Smooth muscle cell (in vitro differentiated cells): ENCODE data around the gene MET. TPM values are rescaled to one million over a fixed set of nuclear protein-coding genes. Genes with fewer than 3 reads are reported as not detected.
A peak's percentile ranks its signal among the peaks of the same experiment; 100 is the strongest.

Experiments
- DNase-seq: peaks from one replicate; lab custom pipeline; 2025; ENCODE audit not compliant: unreplicated experiment; lab: John Stamatoyannopoulos, UW
- H2AFZ ChIP-seq: fragments of 200-600 bp; sonication (generic); 2 replicates; pipeline ENCODE4 v1.6.0; 2016; ENCODE audit warnings: antibody characterized with exemption, low read depth, mild to moderate bottlenecking
- H3F3A ChIP-seq: fragments of 200-600 bp; sonication (generic); 2 replicates; pipeline ENCODE4 v1.6.0; 2017; ENCODE audit warnings: antibody characterized with exemption, low read depth
- H3K27ac ChIP-seq: fragments of 200-600 bp; sonication (generic); 2 replicates; pipeline ENCODE4 v1.5.1; 2016; ENCODE audit warnings: low read depth, mild to moderate bottlenecking
- H3K27me3 ChIP-seq: fragments of 200-600 bp; sonication (generic); 2 replicates; pipeline ENCODE4 v1.6.1; 2016; ENCODE audit warnings: low read depth, mild to moderate bottlenecking
- H3K36me3 ChIP-seq: fragments of 200-600 bp; sonication (generic); 2 replicates; pipeline ENCODE4 v1.5.1; 2016; ENCODE audit warnings: low read depth
- H3K4me1 ChIP-seq: fragments of 200-600 bp; sonication (generic); 2 replicates; pipeline ENCODE4 v1.5.1; 2016; ENCODE audit warnings: low read depth
- H3K4me2 ChIP-seq: fragments of 200-600 bp; sonication (generic); 2 replicates; pipeline ENCODE4 v1.6.0; 2016; ENCODE audit warnings: mild to moderate bottlenecking
- H3K4me3 ChIP-seq: fragments of 200-600 bp; sonication (generic); 2 replicates; pipeline ENCODE4 v1.5.1; 2016; ENCODE audit warnings: mild to moderate bottlenecking
- H3K79me2 ChIP-seq: fragments of 200-600 bp; sonication (generic); 2 replicates; pipeline ENCODE4 v1.6.0; 2016; ENCODE audit warnings: low read depth, mild to moderate bottlenecking
- H3K9ac ChIP-seq: fragments of 200-600 bp; sonication (generic); 2 replicates; pipeline ENCODE4 v1.6.0; 2016; ENCODE audit warnings: low read depth
- H3K9me3 ChIP-seq: fragments of 200-600 bp; sonication (generic); replicated peaks from 2 replicates; pipeline ENCODE4 v1.5.1; 2016; ENCODE audit warnings: low read depth
- H4K20me1 ChIP-seq: fragments of 200-600 bp; sonication (generic); 2 replicates; pipeline ENCODE4 v1.6.0; 2016; ENCODE audit warnings: low read depth
- WGBS: methylation state at CpG from one replicate; pipeline ENCODE4 v1.1.7; 2016; ENCODE audit warnings: low lambda C conversion rate; 5-methylcytosine and 5-hydroxymethylcytosine counted together
- polyA plus RNA-seq: library from polyadenylated mRNA; unstranded; fragments of >200 nt; fragmentation: Nextera tagmentation; extraction: Ambion mirVana; gene quantifications from 2 replicates; pipeline ENCODE4 v1.2.1, GENCODE V29; 2016
- total RNA-seq: library from RNA; depleted of rRNA; stranded (reverse); fragments of >200 nt; gene quantifications from 2 replicates; pipeline ENCODE4 v1.2.3, GENCODE V29; 2014
- TF ChIP-seq, protein P1 (sequence below): fragments of 200-600 bp; sonication (generic); IDR thresholded peaks from 2 replicates; pipeline ENCODE4 v1.5.1; 2017; ENCODE audit warnings: borderline replicate concordance, mild to moderate bottlenecking, antibody characterized with exemption; ENCODE audit not compliant: insufficient read depth, poor library complexity, severe bottlenecking

The MET gene
- total and polyA plus RNA-seq, 2 experiments from 2014 or later: 1.2 to 12.0 TPM

DNA sequence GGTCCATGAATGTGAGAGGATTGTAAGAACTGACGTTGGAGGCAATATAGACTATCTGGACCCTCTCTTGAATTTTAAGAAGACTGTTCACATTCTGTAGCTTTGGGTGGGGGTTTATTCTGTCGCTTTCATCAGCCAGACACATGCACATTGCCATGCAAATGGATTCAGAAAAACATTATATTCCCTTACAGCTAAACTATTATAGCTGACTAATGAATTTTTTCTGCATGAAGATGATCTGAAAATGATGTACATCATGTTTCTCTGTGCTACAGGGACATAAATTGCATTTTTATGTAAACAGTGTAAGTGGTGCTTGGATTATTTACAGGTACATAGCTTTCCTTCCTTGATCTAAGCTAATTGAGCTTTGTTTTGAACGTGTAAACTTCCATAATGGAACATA is 1.5 kb downstream of the MET start:
- peak overlapping the region; percentile 69 for H3K4me3 ChIP-seq
- 65% methylated on average over 3 of the region's 3 CpGs for WGBS

GRCh38 chr7:116674508-116675173 is 2.6 kb downstream of the MET start:
- Histone ChIP-seq H4K20me1 (no peaks in the 10 kb centered on the region), H3F3A (no peaks in the 10 kb centered on the region), H3K4me1 (peaks cover 7% of the 10 kb centered on the region), H3K9me3 (no peaks in the 10 kb centered on the region), H2AFZ (no peak overlapping the region), H3K79me2 (no peaks in the 10 kb centered on the region), H3K36me3 (no peaks in the 10 kb centered on the region), H3K9ac (no peak overlapping the region), H3K27me3 (peaks cover 41% of the 10 kb centered on the region), H3K4me2 (peak overlapping the region; percentile 16), H3K27ac (no peak overlapping the region), H3K4me3 (no peak overlapping the region)
- TF ChIP-seq, protein P1, sequence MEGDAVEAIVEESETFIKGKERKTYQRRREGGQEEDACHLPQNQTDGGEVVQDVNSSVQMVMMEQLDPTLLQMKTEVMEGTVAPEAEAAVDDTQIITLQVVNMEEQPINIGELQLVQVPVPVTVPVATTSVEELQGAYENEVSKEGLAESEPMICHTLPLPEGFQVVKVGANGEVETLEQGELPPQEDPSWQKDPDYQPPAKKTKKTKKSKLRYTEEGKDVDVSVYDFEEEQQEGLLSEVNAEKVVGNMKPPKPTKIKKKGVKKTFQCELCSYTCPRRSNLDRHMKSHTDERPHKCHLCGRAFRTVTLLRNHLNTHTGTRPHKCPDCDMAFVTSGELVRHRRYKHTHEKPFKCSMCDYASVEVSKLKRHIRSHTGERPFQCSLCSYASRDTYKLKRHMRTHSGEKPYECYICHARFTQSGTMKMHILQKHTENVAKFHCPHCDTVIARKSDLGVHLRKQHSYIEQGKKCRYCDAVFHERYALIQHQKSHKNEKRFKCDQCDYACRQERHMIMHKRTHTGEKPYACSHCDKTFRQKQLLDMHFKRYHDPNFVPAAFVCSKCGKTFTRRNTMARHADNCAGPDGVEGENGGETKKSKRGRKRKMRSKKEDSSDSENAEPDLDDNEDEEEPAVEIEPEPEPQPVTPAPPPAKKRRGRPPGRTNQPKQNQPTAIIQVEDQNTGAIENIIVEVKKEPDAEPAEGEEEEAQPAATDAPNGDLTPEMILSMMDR: no peak
- no peak for DNase-seq
- whole genome bisulfite sequencing: 59% methylated on average over 7 of the region's 7 CpGs

More for the DNA sequence above, 1.5 kb downstream of the MET start:
- Histone ChIP-seq H3K4me2 (peak overlapping the region; percentile 98), H3K4me1 (peaks cover 7% of the 10 kb centered on the region), H4K20me1 (no peaks in the 10 kb centered on the region), H3K9ac (no peak overlapping the region), H3F3A (no peaks in the 10 kb centered on the region), H3K27ac (no peak overlapping the region), H3K36me3 (no peaks in the 10 kb centered on the region), H2AFZ (no peak overlapping the region), H3K27me3 (peaks cover 48% of the 10 kb centered on the region), H3K79me2 (no peaks in the 10 kb centered on the region), H3K9me3 (no peaks in the 10 kb centered on the region)
- TF ChIP-seq, protein P1: no peak
- DNase-seq: no peak

DNA sequence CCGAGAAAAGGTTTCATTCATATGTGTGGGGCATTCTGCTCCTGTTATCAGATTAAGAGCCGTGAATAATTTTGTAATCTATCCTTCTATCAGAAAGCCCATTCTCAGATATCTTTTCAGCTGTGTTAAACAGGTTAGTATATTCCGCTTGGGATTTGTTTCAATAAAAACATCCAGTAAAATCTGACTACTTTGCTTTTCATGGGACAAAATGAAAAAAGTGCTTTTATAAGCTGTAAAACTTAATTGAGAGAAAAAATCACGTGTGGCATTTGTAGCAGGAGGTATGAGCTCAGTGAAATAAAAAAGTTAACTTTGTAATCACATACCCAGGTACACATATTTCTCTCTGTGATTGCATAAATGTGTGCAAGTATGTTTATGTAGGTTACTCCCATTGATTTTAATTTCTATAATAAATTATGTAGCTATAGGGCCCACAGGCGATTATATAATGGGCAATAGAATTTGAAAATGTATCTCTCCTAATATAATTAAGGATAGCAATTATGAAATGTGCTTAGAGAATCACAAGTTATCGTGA is 3.9 kb downstream of the MET start:
- H3K27me3 ChIP-seq: peaks cover 37% of the 10 kb centered on the region
- H2AFZ ChIP-seq: no peak overlapping the region
- H4K20me1 ChIP-seq: no peaks in the 10 kb centered on the region
- H3K9ac ChIP-seq: no peak overlapping the region
- H3K4me2 ChIP-seq: no peak overlapping the region
- H3F3A ChIP-seq: no peaks in the 10 kb centered on the region
- peaks cover 7% of the 10 kb centered on the region for H3K4me1 ChIP-seq
- no peaks in the 10 kb centered on the region for H3K79me2 ChIP-seq
- H3K4me3 ChIP-seq: no peak overlapping the region
- TF ChIP-seq, protein P1: no peak
- H3K27ac ChIP-seq: no peak overlapping the region
- no peaks in the 10 kb centered on the region for H3K9me3 ChIP-seq
- H3K36me3 ChIP-seq: no peaks in the 10 kb centered on the region
- no peak for DNase-seq
- 78% methylated on average over 6 of the region's 6 CpGs for WGBS

DNA sequence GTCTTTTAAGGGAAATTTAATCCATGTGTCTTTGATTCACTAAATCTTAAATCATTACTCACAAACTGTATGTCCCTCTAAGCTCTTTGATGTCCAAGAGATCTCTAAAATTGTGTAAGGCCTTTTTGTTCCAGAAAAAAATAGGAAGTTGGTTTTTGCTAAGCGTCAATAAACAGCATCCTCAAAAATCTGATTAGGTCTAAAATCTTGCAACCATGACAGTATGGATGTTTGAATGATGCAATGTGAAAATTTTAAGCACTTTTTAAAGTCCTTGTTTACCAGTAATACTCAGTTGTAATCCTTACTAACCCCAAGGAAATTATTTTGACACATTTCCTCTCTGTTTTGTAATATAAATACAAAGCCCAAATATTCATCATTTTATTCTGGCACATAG is 6.8 kb downstream of the MET start:
- H3K9me3 ChIP-seq: no peaks in the 10 kb centered on the region
- H3K27ac ChIP-seq: no peak overlapping the region
- no peaks in the 10 kb centered on the region for H3F3A ChIP-seq
- no peak for DNase-seq
- H4K20me1 ChIP-seq: no peaks in the 10 kb centered on the region
- no peaks in the 10 kb centered on the region for H3K79me2 ChIP-seq
- no peak overlapping the region for H3K4me3 ChIP-seq
- peaks cover 7% of the 10 kb centered on the region for H3K4me1 ChIP-seq
- H3K9ac ChIP-seq: no peak overlapping the region
- H3K27me3 ChIP-seq: peaks cover 13% of the 10 kb centered on the region
- H2AFZ ChIP-seq: no peak overlapping the region
- WGBS: 96% methylated on average over 1 of the region's 1 CpG
- TF ChIP-seq, protein P1: no peak
- no peaks in the 10 kb centered on the region for H3K36me3 ChIP-seq
- H3K4me2 ChIP-seq: no peak overlapping the region
